ENCODE results near the gene SMCO4.

DNA sequence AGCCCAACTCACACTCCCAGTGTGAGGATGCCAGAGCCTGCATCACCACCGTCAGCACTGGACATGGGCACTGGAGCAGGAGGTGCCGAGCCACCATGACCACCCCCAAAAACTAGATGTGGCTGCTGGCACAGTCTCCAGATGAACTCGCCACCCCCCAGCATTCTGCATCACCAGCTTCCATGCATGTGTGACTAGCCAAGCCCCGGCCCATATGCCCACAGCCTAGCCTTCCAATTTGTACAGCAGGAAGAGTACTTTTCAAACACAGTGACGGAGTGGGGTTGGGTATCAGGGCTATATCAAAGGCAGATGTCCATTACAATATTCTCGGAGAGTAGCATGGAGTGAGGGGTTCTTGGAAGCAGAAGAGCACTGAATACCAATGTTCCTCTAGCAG lies 62.9 kb downstream of the SMCO4 start:
- TF ChIP-seq EZH2 (IDR thresholded peaks at IDR 0.05; ENCODE audit: low read depth), result no peak
- TF ChIP-seq, protein P1, sequence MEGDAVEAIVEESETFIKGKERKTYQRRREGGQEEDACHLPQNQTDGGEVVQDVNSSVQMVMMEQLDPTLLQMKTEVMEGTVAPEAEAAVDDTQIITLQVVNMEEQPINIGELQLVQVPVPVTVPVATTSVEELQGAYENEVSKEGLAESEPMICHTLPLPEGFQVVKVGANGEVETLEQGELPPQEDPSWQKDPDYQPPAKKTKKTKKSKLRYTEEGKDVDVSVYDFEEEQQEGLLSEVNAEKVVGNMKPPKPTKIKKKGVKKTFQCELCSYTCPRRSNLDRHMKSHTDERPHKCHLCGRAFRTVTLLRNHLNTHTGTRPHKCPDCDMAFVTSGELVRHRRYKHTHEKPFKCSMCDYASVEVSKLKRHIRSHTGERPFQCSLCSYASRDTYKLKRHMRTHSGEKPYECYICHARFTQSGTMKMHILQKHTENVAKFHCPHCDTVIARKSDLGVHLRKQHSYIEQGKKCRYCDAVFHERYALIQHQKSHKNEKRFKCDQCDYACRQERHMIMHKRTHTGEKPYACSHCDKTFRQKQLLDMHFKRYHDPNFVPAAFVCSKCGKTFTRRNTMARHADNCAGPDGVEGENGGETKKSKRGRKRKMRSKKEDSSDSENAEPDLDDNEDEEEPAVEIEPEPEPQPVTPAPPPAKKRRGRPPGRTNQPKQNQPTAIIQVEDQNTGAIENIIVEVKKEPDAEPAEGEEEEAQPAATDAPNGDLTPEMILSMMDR (conservative IDR thresholded peaks at IDR 0.05), result no peak
